Aorta (tissue), 5 donors: ENCODE data around the gene TCL1B. TPM values are rescaled to one million over a fixed set of nuclear protein-coding genes. Genes with fewer than 3 reads are reported as not detected.

Source experiments
- ATAC-seq: fragments of 200-7000 bp; cut with Tn5 transposase; one replicate; pipeline ENCODE4 v1.9.1; 2022; ENCODE audit warnings: moderate library complexity; ENCODE audit not compliant: low FRiP score
- DNase-seq, 2 donors: peaks; one replicate each; pipeline ENCODE4 v3.0.0-alpha.2; 2020
- H3K27ac ChIP-seq, 2 donors: one replicate each; pipeline ENCODE4 v1.5.1; 2013; ENCODE audit warnings: low read length in 2 of 2, mild to moderate bottlenecking in 2 of 2, moderate library complexity in 2 of 2, control low read depth in 1 of 2, inconsistent platforms in 1 of 2, low read depth in 1 of 2
- H3K27me3 ChIP-seq, 2 donors: one replicate each; pipeline ENCODE4 v1.6.1; 2013; ENCODE audit warnings: control low read depth in 1 of 2, low read length in 1 of 2, mild to moderate bottlenecking in 1 of 2, moderate library complexity in 1 of 2; ENCODE audit not compliant: insufficient read depth in 2 of 2, control insufficient read depth in 1 of 2
- H3K36me3 ChIP-seq, 2 donors: one replicate each; pipeline ENCODE4 v1.6.1; 2013; ENCODE audit warnings: control low read depth in 1 of 2, low read length in 1 of 2, mild to moderate bottlenecking in 1 of 2; ENCODE audit not compliant: insufficient read depth in 2 of 2, control insufficient read depth in 1 of 2
- H3K4me1 ChIP-seq, 2 donors: one replicate each; pipeline ENCODE4 v1.6.1; 2013; ENCODE audit warnings: low read length in 2 of 2, control low read depth in 1 of 2, mild to moderate bottlenecking in 1 of 2, moderate library complexity in 1 of 2; ENCODE audit not compliant: insufficient read depth in 2 of 2, control insufficient read depth in 1 of 2
- H3K4me3 ChIP-seq, 2 donors: one replicate each; pipeline ENCODE4 v1.5.1; 2013; ENCODE audit warnings: low read length in 2 of 2, control low read depth in 1 of 2, mild to moderate bottlenecking in 1 of 2
- H3K9me3 ChIP-seq: one replicate; pipeline ENCODE4 v1.6.1; 2013; ENCODE audit warnings: mild to moderate bottlenecking, low read length; ENCODE audit not compliant: control insufficient read depth
- whole genome bisulfite sequencing, 2 donors: extraction: QIAGEN DNeasy Blood & Tissue Kit; methylation state at CpG; one replicate each; pipeline ENCODE4 v1.1.7; 2013; 5-methylcytosine and 5-hydroxymethylcytosine counted together
- intact Hi-C, 2 donors: fragments of 100-400 bp; cut with DNase I; formaldehyde crosslinking; loops; one replicate each; pipeline versions ENCODE4 v1.14.2 to v1.15.0; 2022
- polyA plus RNA-seq, 2 donors: library from polyadenylated mRNA; stranded (reverse); fragments of 200-250 nt; gene quantifications; one replicate each; pipeline ENCODE4 v1.2.3, GENCODE V29; 2013
- total RNA-seq, 2 donors: library from RNA; stranded (reverse); fragmentation: NEBNext Ultra II Directional; extraction: Animal tissue kit (Norgen Biotek cat#: 25700); gene quantifications; one replicate each; pipeline ENCODE4 v1.2.1, GENCODE V29; 2021
- donor health status: healthy with polysubstance abuse.
- donor health status: Bipolar disorder and iron deficiency.
- donor health status: DM: no; HTN: no; CAD: no.
- donor health status: DM: no; HTN: no; CAD: no.
- donor health status: DM: yes; HTN: yes; CAD: no.

The TCL1B gene
- total and polyA plus RNA-seq, 4 donors, result not detected

GRCh38 chr14:95679148-95679815 lies 6.9 kb upstream of the TCL1B start:
- Histone ChIP-seq H3K4me3 (no peak overlapping the region), H3K36me3 (no peaks in the 10 kb centered on the region), H3K4me1 (no peaks in the 10 kb centered on the region), H3K9me3 (peaks cover 2% of the 10 kb centered on the region), H3K27ac (no peak overlapping the region), H3K27me3 (no peaks in the 10 kb centered on the region)
- intact Hi-C loops, result no loop called here
- DNase-seq, result no peak
- ATAC-seq, result no peak
- 62 to 65% methylated on average over 4 of the region's 4 CpGs for WGBS, 2 donors

GRCh38 chr14:95679998-95680735 lies 6.1 kb upstream of the TCL1B start:
- H3K27ac ChIP-seq, result no peak overlapping the region
- intact Hi-C loops, result no loop called here
- H3K36me3 ChIP-seq, result no peaks in the 10 kb centered on the region
- H3K4me3 ChIP-seq, result no peak overlapping the region
- no peak for ATAC-seq
- DNase-seq, result no peak
- H3K4me1 ChIP-seq, result no peaks in the 10 kb centered on the region
- WGBS, 2 donors, result 21 to 22% methylated on average over 8 of the region's 8 CpGs
- H3K9me3 ChIP-seq, result peaks cover 2% of the 10 kb centered on the region
- no peaks in the 10 kb centered on the region for H3K27me3 ChIP-seq

GRCh38 chr14:95681153-95681552 lies 5.1 kb upstream of the TCL1B start:
- no peaks in the 10 kb centered on the region for H3K36me3 ChIP-seq
- ATAC-seq (no peak), DNase-seq (no peak)
- H3K27ac ChIP-seq, result no peak overlapping the region
- H3K4me1 ChIP-seq, result no peaks in the 10 kb centered on the region
- no peak overlapping the region for H3K4me3 ChIP-seq
- no peaks in the 10 kb centered on the region for H3K27me3 ChIP-seq
- WGBS, 2 donors, result 78 to 80% methylated on average over 2 of the region's 2 CpGs
- peaks cover 2% of the 10 kb centered on the region for H3K9me3 ChIP-seq
- intact Hi-C loops, result no loop called here

- ATAC-seq (no peak), DNase-seq (no peak)
- Histone ChIP-seq H3K4me3 (no peak overlapping the region), H3K27me3 (no peaks in the 10 kb centered on the region), H3K9me3 (no peaks in the 10 kb centered on the region), H3K36me3 (no peaks in the 10 kb centered on the region), H3K27ac (no peak overlapping the region), H3K4me1 (no peaks in the 10 kb centered on the region)
- WGBS, 2 donors, result 53 to 70% methylated on average over 4 of the region's 4 CpGs
- intact Hi-C loops, result no loop called here
Measured at GRCh38 chr14:95683793-95684192, 2.4 kb upstream of the TCL1B start.

- DNase-seq, result no peak
- Histone ChIP-seq H3K36me3 (no peaks in the 10 kb centered on the region), H3K27me3 (no peaks in the 10 kb centered on the region), H3K27ac (no peak overlapping the region), H3K4me3 (no peak overlapping the region), H3K4me1 (no peaks in the 10 kb centered on the region), H3K9me3 (no peaks in the 10 kb centered on the region)
- intact Hi-C loops, result no loop called here
- no peak for ATAC-seq
- WGBS, 2 donors, result 55 to 65% methylated on average over 2 of the region's 2 CpGs
Measured at GRCh38 chr14:95686935-95687334, 709 bp downstream of the TCL1B start.

- Histone ChIP-seq H3K27me3 (no peaks in the 10 kb centered on the region), H3K27ac (no peak overlapping the region), H3K36me3 (no peaks in the 10 kb centered on the region), H3K4me3 (no peak overlapping the region), H3K9me3 (no peaks in the 10 kb centered on the region), H3K4me1 (no peaks in the 10 kb centered on the region)
- WGBS, 2 donors, result 29 to 31% methylated on average over 5 of the region's 5 CpGs
- no peak for DNase-seq
- ATAC-seq, result no peak
- intact Hi-C loops, result no loop called here
Measured at GRCh38 chr14:95689441-95689840, 3.2 kb downstream of the TCL1B start.

GRCh38 chr14:95690815-95691214 lies 4.6 kb downstream of the TCL1B start:
- Histone ChIP-seq H3K4me1 (no peaks in the 10 kb centered on the region), H3K9me3 (no peaks in the 10 kb centered on the region), H3K27ac (no peak overlapping the region), H3K36me3 (no peaks in the 10 kb centered on the region), H3K27me3 (no peaks in the 10 kb centered on the region), H3K4me3 (no peak overlapping the region)
- no peak for DNase-seq
- intact Hi-C loops, result no loop called here
- WGBS, 2 donors, result 81 to 86% methylated on average over 10 of the region's 10 CpGs
- peak; percentile 15 for ATAC-seq

GRCh38 chr14:95691591-95691990 lies 5.4 kb downstream of the TCL1B start:
- Histone ChIP-seq H3K9me3 (no peaks in the 10 kb centered on the region), H3K4me1 (no peaks in the 10 kb centered on the region), H3K4me3 (no peak overlapping the region), H3K27me3 (no peaks in the 10 kb centered on the region), H3K36me3 (no peaks in the 10 kb centered on the region), H3K27ac (no peak overlapping the region)
- 83 to 89% methylated on average over 10 of the region's 10 CpGs for WGBS, 2 donors
- DNase-seq, result no peak
- intact Hi-C loops, result no loop called here
- no peak for ATAC-seq

GRCh38 chr14:95692109-95692508 lies 5.9 kb downstream of the TCL1B start:
- no peaks in the 10 kb centered on the region for H3K27me3 ChIP-seq
- H3K4me1 ChIP-seq, result no peaks in the 10 kb centered on the region
- H3K36me3 ChIP-seq, result no peaks in the 10 kb centered on the region
- 87 to 90% methylated on average over 4 of the region's 4 CpGs for WGBS, 2 donors
- DNase-seq, result no peak
- ATAC-seq, result no peak
- intact Hi-C loops, result no loop called here
- H3K4me3 ChIP-seq, result no peak overlapping the region
- H3K27ac ChIP-seq, result no peak overlapping the region
- no peaks in the 10 kb centered on the region for H3K9me3 ChIP-seq
